Measurements from ENCODE around the gene CABP7. TPM values are rescaled to one million over a fixed set of nuclear protein-coding genes. Genes with fewer than 3 reads are reported as not detected.

CABP7 gene
- polyA plus RNA-seq, 1 donor (not counting 4 experiments of a cell fraction or from before 2014, with no cell fraction given): not detected

GRCh38 chr22:29705651-29706050 lies 14.2 kb upstream of the CABP7 start:
- Histone ChIP-seq H2AFZ (ENCODE audit: control insufficient read depth, low read length) (no peak overlapping the region), H3K9me1 (ENCODE audit: control insufficient read depth, extremely low read depth, insufficient read depth, low read length) (no peaks in the 10 kb centered on the region), H3K9me3 (ENCODE audit: control insufficient read depth, low read depth, low read length) (no peaks in the 10 kb centered on the region), H3K79me2 (ENCODE audit: control insufficient read depth, insufficient read depth, low read length) (no peaks in the 10 kb centered on the region), H3K4me2 (ENCODE audit: control insufficient read depth, extremely low read depth, insufficient read depth, low read depth, low read length) (no peak overlapping the region), H3K4me1 (ENCODE audit: control insufficient read depth, extremely low read depth, insufficient read depth, low read length) (peaks cover 11% of the 10 kb centered on the region), H3K36me3 (ENCODE audit: control insufficient read depth in 2 of 2, extremely low read depth in 1 of 2, insufficient read depth in 2 of 2, low read length in 2 of 2) (no peaks in the 10 kb centered on the region), H3K9ac (ENCODE audit: control insufficient read depth, extremely low read depth, insufficient read depth, low read length) (no peak overlapping the region), H3K27ac (ENCODE audit: control insufficient read depth, insufficient read depth, low read length) (no peak overlapping the region), H3K27me3 (ENCODE audit: control insufficient read depth, extremely low read depth, insufficient read depth, low read length) (peaks cover 41% of the 10 kb centered on the region), H3K4me3 (ENCODE audit: control insufficient read depth in 2 of 3, extremely low read depth in 1 of 3, insufficient read depth in 2 of 3, low read depth in 1 of 3, low read length in 3 of 3) (no peak overlapping the region), H4K20me1 (ENCODE audit: control insufficient read depth, extremely low read depth, insufficient read depth, low read length) (peaks cover 2% of the 10 kb centered on the region)
- dilution Hi-C loops (cut with MboI; ENCODE audit: extremely low pct_ligation_motif_present, low sequenced_read_pairs): no loop called here
- TF ChIP-seq EZH2 (IDR thresholded peaks at IDR 0.05; ENCODE audit: low read length): no peak
- no peak for TF ChIP-seq CTCF (optimal IDR thresholded peaks at IDR 0.05 in 1 of 3, IDR thresholded peaks at IDR 0.05 in 1 of 3, conservative IDR thresholded peaks at IDR 0.05 in 1 of 3; ENCODE audit: extremely low read depth in 1 of 3, insufficient read depth in 2 of 3, low read length in 3 of 3)
- no peak for DNase-seq (ENCODE audit: low read depth, low spot score)
- FAIRE-seq: no peak

- H3K9me3 ChIP-seq (ENCODE audit: control insufficient read depth, low read depth, low read length): no peaks in the 10 kb centered on the region
- peaks cover 45% of the 10 kb centered on the region for H3K27me3 ChIP-seq (ENCODE audit: control insufficient read depth, extremely low read depth, insufficient read depth, low read length)
- dilution Hi-C loops (cut with MboI; ENCODE audit: extremely low pct_ligation_motif_present, low sequenced_read_pairs): no loop called here
- H3K79me2 ChIP-seq (ENCODE audit: control insufficient read depth, insufficient read depth, low read length): no peaks in the 10 kb centered on the region
- no peak for FAIRE-seq
- H3K4me1 ChIP-seq (ENCODE audit: control insufficient read depth, extremely low read depth, insufficient read depth, low read length): peaks cover 2% of the 10 kb centered on the region
- TF ChIP-seq CTCF (optimal IDR thresholded peaks at IDR 0.05 in 1 of 3, IDR thresholded peaks at IDR 0.05 in 1 of 3, conservative IDR thresholded peaks at IDR 0.05 in 1 of 3; ENCODE audit: extremely low read depth in 1 of 3, insufficient read depth in 2 of 3, low read length in 3 of 3) (no peak), EZH2 (IDR thresholded peaks at IDR 0.05; ENCODE audit: low read length) (no peak)
- H3K9me1 ChIP-seq (ENCODE audit: control insufficient read depth, extremely low read depth, insufficient read depth, low read length): no peaks in the 10 kb centered on the region
- H4K20me1 ChIP-seq (ENCODE audit: control insufficient read depth, extremely low read depth, insufficient read depth, low read length): peaks cover 2% of the 10 kb centered on the region
- no peaks in the 10 kb centered on the region for H3K36me3 ChIP-seq (ENCODE audit: control insufficient read depth in 2 of 2, extremely low read depth in 1 of 2, insufficient read depth in 2 of 2, low read length in 2 of 2)
- no peak overlapping the region for H3K27ac ChIP-seq (ENCODE audit: control insufficient read depth, insufficient read depth, low read length)
- no peak overlapping the region for H2AFZ ChIP-seq (ENCODE audit: control insufficient read depth, low read length)
- no peak overlapping the region for H3K4me3 ChIP-seq (ENCODE audit: control insufficient read depth in 2 of 3, extremely low read depth in 1 of 3, insufficient read depth in 2 of 3, low read depth in 1 of 3, low read length in 3 of 3)
- no peak overlapping the region for H3K4me2 ChIP-seq (ENCODE audit: control insufficient read depth, extremely low read depth, insufficient read depth, low read depth, low read length)
- H3K9ac ChIP-seq (ENCODE audit: control insufficient read depth, extremely low read depth, insufficient read depth, low read length): no peak overlapping the region
- no peak for DNase-seq (ENCODE audit: low read depth, low spot score)
Observed at GRCh38 chr22:29706486-29706885, 13.3 kb upstream of the CABP7 start.
